SU-DHL-6 (cell line): ENCODE results near the gene NGF.

Experiments used
- EZH2phosphoT487 ChIP-seq: fragments of 200-600 bp; sonication (generic), shearing (Covaris generic); conservative IDR thresholded peaks from 2 replicates; pipeline ENCODE4 v1.6.1; 2018; ENCODE audit warnings: mild to moderate bottlenecking, antibody characterized with exemption, low read length, moderate library complexity, mixed read lengths
- TF ChIP-seq, protein P1 (sequence below): fragments of 200-600 bp; sonication (generic); IDR thresholded peaks from one replicate; pipeline ENCODE4 v1.5.1; 2017; ENCODE audit warnings: antibody characterized with exemption, mild to moderate bottlenecking, low read length, moderate library complexity; ENCODE audit not compliant: insufficient read depth, poor library complexity, severe bottlenecking

DNA sequence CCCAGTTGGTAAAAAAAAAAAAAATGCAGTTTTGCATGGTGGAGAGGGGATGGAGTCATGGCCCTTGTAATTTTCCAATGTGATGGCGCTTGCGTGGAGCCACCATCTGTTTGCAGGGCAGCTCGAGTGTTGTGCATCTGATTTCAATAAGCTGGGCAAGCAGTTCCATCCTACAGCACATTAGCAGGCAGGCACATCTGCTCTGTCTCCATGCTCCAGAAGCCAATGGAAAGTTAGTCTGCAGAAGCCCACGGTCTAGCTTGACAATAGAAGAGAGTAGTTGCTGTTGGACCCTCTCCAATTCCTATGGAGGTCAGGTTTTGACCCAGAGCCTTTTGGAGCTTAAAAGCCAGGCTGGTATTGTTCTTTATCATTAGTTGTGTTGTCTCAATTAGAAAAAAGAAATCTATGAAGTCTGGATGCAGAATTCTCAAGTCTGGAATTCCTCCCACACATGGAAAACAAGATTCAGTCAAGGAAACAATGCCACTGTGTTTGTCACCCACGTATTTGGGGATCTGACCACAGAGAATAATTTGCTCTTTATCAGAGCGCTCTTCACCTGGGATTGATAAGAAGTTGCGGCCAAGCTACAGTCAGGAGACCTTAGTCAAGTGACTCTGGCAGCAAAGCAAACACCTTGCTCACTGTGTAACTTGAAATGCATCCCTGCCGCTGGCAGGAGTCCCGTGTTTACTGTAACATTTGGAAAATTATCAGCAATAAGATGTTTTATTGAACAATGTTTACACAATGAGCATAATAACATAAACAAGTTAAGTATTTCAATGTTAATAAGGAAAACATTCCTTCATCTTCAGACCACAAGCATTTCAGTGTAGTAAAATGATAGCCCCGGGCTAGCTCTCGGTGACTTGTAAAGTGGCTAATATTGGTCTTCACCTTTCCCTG is 20.7 kb downstream of the NGF start:
- TF ChIP-seq, protein P1, sequence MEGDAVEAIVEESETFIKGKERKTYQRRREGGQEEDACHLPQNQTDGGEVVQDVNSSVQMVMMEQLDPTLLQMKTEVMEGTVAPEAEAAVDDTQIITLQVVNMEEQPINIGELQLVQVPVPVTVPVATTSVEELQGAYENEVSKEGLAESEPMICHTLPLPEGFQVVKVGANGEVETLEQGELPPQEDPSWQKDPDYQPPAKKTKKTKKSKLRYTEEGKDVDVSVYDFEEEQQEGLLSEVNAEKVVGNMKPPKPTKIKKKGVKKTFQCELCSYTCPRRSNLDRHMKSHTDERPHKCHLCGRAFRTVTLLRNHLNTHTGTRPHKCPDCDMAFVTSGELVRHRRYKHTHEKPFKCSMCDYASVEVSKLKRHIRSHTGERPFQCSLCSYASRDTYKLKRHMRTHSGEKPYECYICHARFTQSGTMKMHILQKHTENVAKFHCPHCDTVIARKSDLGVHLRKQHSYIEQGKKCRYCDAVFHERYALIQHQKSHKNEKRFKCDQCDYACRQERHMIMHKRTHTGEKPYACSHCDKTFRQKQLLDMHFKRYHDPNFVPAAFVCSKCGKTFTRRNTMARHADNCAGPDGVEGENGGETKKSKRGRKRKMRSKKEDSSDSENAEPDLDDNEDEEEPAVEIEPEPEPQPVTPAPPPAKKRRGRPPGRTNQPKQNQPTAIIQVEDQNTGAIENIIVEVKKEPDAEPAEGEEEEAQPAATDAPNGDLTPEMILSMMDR: no peak
- no peak for TF ChIP-seq EZH2phosphoT487
